ENCODE data around the gene NNAT. TPM values are rescaled to one million over a fixed set of nuclear protein-coding genes. Genes with fewer than 3 reads are reported as not detected.

The NNAT gene
- polyA plus RNA-seq, 1 donor = 623 TPM

GRCh38 chr20:37523911-37524700, 3.1 kb downstream of the NNAT start:
- no peak for DNase-seq (ENCODE audit: low read depth)

GRCh38 chr20:37524859-37525708, 4.0 kb downstream of the NNAT start:
- DNase-seq (ENCODE audit: low read depth) = no peak

GRCh38 chr20:37525810-37526209, 4.8 kb downstream of the NNAT start:
- DNase-seq (ENCODE audit: low read depth) = no peak

GRCh38 chr20:37526238-37526838, 5.3 kb downstream of the NNAT start:
- no peak for DNase-seq (ENCODE audit: low read depth)

- DNase-seq (ENCODE audit: low read depth) = no peak
Measured at GRCh38 chr20:37526839-37527637, 6.0 kb downstream of the NNAT start.

- DNase-seq (ENCODE audit: low read depth) = peak; percentile 68
Measured at GRCh38 chr20:37527638-37528445, 6.8 kb downstream of the NNAT start, which contains the start of gene BLCAP. BLCAP (minus strand) TSS chr20:37527876; CDS start chr20:37519174, 8,702 bp downstream.

- DNase-seq (ENCODE audit: low read depth) = no peak
Measured at GRCh38 chr20:37528446-37529213, 7.6 kb downstream of the NNAT start.

- DNase-seq (ENCODE audit: low read depth) = no peak
Measured at GRCh38 chr20:37529214-37529967, 8.3 kb downstream of the NNAT start.

- no peak for DNase-seq (ENCODE audit: low read depth)
Measured at GRCh38 chr20:37529968-37530600, 9.0 kb downstream of the NNAT start.

GRCh38 chr20:37530696-37531095, 9.6 kb downstream of the NNAT start:
- no peak for DNase-seq (ENCODE audit: low read depth)

- no peak for DNase-seq (ENCODE audit: low read depth)
Measured at GRCh38 chr20:37531856-37532255, 10.8 kb downstream of the NNAT start.

GRCh38 chr20:37533154-37533715, 12.2 kb downstream of the NNAT start:
- no peak for DNase-seq (ENCODE audit: low read depth)

- DNase-seq (ENCODE audit: low read depth) = peak; percentile 74
Measured at GRCh38 chr20:37534401-37535157, 13.5 kb downstream of the NNAT start.

GRCh38 chr20:37535443-37536132, 14.5 kb downstream of the NNAT start:
- DNase-seq (ENCODE audit: low read depth) = no peak

GRCh38 chr20:37537505-37537904, 16.5 kb downstream of the NNAT start:
- DNase-seq (ENCODE audit: low read depth) = no peak

GRCh38 chr20:37538003-37538402, 17.0 kb downstream of the NNAT start:
- no peak for DNase-seq (ENCODE audit: low read depth)

GRCh38 chr20:37539424-37539823, 18.4 kb downstream of the NNAT start:
- no peak for DNase-seq (ENCODE audit: low read depth)

Data from forelimb muscle (tissue), 1 donor.